ENCODE results near the gene UNC5A. TPM values are rescaled to one million over a fixed set of nuclear protein-coding genes. Genes with fewer than 3 reads are reported as not detected.

The UNC5A gene
- total and polyA plus RNA-seq, 10 of the 15 experiments (the other 5 are each of a cell fraction or from before 2014, with no cell fraction given): not detected

GRCh38 chr5:176878463-176878862 is 68.1 kb downstream of the UNC5A start:
- TF ChIP-seq ZNF24 (IDR thresholded peaks at IDR 0.05) (no peak), BRCA1 (IDR thresholded peaks at IDR 0.05; ENCODE audit: low read depth, low read length) (no peak)
- intact Hi-C loops (cut with micrococcal nuclease; ENCODE audit: unreplicated experiment) (no loop called here), in situ Hi-C loops (cut with MboI) (no loop called here)
- no peak overlapping the region for H3K9ac ChIP-seq (ENCODE audit: control insufficient read depth, insufficient read depth, low read length)
- H3K4me2 ChIP-seq (ENCODE audit: control insufficient read depth, insufficient read depth): no peak overlapping the region
- H3K27me3 ChIP-seq (replicated peaks in 1 of 2; ENCODE audit: control insufficient read depth in 2 of 2, insufficient read depth in 2 of 2, low read length in 1 of 2): peaks cover 0 to 4% of the 10 kb centered on the region in 2 experiments; a peak in 3 of 4 replicates
- H3K36me3 ChIP-seq (ENCODE audit: control insufficient read depth in 2 of 2, insufficient read depth in 2 of 2, low read length in 1 of 2): no peaks in the 10 kb centered on the region
- FAIRE-seq (no peak), DNase-seq (ENCODE audit: low read depth, low spot score) (no peak), ATAC-seq (no peak)
- 64% methylated on average over 10 of the region's 12 CpGs for WGBS (ENCODE audit: insufficient coverage, insufficient replicate concordance, low lambda C conversion rate, missing lambda C conversion rate)
- ChIA-PET CTCF (no interaction called here), POLR2A (no interaction called here), SMC1A (ENCODE audit: uncharacterized antibody, unreplicated experiment) (no interaction called here), RAD21 (ENCODE audit: unreplicated experiment) (interaction anchor here (0.6 kb wide), 1 partner anchor 231 kb away, joined by 3 read pairs; the partner anchor contains the start of gene TSPAN17)
- no peak overlapping the region for H2AFZ ChIP-seq (ENCODE audit: control insufficient read depth, low read depth, low read length)
- H3K9me3 ChIP-seq (replicated peaks; ENCODE audit: control insufficient read depth, insufficient read depth, low read length): no peaks in the 10 kb centered on the region; the same call in 2 of the 3 replicates
- BruUV-seq (replicated peaks): no TSS peak
- H3K27ac ChIP-seq (ENCODE audit: control insufficient read depth, insufficient read depth): no peak overlapping the region
- no peaks in the 10 kb centered on the region for H3K79me2 ChIP-seq (ENCODE audit: control insufficient read depth, insufficient read depth, low read length)
- H4K20me1 ChIP-seq (ENCODE audit: control insufficient read depth, insufficient read depth): no peaks in the 10 kb centered on the region
- no peaks in the 10 kb centered on the region for H3K4me1 ChIP-seq (ENCODE audit: control insufficient read depth, insufficient read depth, low read length)
- no peak overlapping the region for H3K4me3 ChIP-seq

DNA sequence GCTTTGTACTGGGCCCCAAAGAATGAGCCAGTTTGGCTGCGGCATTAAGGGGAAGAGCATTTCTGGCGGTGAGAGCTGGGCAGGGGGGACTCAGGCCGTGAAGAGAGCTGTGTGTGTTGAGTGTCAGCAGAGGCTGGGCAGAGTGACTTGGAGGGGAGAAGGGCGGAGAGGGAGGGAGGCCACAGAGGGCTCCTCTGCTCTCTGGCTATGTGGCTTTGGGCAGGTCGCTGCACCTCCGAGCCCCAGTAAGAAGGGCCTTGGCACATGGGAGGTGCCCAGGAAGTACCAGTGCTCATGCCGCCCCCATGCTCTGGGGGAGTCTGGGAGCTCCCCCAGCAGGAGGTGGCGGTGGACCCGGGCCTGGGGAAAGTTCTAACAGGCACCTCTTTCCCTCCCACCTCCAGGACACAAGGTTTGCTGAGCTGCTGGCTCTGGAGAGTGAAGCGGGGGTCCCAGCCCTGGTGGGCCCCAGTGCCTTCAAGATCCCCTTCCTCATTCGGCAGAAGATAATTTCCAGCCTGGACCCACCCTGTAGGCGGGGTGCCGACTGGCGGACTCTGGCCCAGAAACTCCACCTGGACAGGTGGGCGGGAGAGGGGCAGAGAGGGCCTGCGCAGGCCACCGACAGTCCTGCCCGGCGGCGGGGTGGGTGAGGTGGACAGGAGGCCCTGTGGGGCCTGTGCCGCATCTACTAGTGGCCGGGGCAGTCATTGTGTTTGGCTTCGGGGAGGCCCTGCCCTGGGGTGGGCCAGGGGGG is 68.7 kb downstream of the UNC5A start:
- Histone ChIP-seq H3K4me2 (ENCODE audit: control insufficient read depth, insufficient read depth) (no peak overlapping the region), H3K4me1 (ENCODE audit: control insufficient read depth, insufficient read depth, low read length) (no peaks in the 10 kb centered on the region), H3K27me3 (replicated peaks in 1 of 2; ENCODE audit: control insufficient read depth in 2 of 2, insufficient read depth in 2 of 2, low read length in 1 of 2) (peaks cover 0 to 4% of the 10 kb centered on the region in 2 experiments; a peak in 3 of 4 replicates), H3K9me3 (replicated peaks; ENCODE audit: control insufficient read depth, insufficient read depth, low read length) (no peaks in the 10 kb centered on the region; the same call in 2 of the 3 replicates), H3K36me3 (ENCODE audit: control insufficient read depth in 2 of 2, insufficient read depth in 2 of 2, low read length in 1 of 2) (no peaks in the 10 kb centered on the region), H4K20me1 (ENCODE audit: control insufficient read depth, insufficient read depth) (no peaks in the 10 kb centered on the region), H3K9ac (ENCODE audit: control insufficient read depth, insufficient read depth, low read length) (no peak overlapping the region), H3K79me2 (ENCODE audit: control insufficient read depth, insufficient read depth, low read length) (no peaks in the 10 kb centered on the region), H3K4me3 (no peak overlapping the region), H3K27ac (ENCODE audit: control insufficient read depth, insufficient read depth) (no peak overlapping the region), H2AFZ (ENCODE audit: control insufficient read depth, low read depth, low read length) (no peak overlapping the region)
- ATAC-seq: no peak
- ChIA-PET POLR2A (no interaction called here), SMC1A (ENCODE audit: uncharacterized antibody, unreplicated experiment) (no interaction called here), CTCF (interaction anchor here (0.7 kb wide), 1 partner anchor 30 kb away, joined by 4 read pairs; no protein-coding TSS in a partner anchor), RAD21 (ENCODE audit: unreplicated experiment) (interaction anchor here (0.6 kb wide), 1 partner anchor 232 kb away, joined by 3 read pairs; the partner anchor contains the start of gene TSPAN17)
- in situ Hi-C loops (cut with MboI) (no loop called here), intact Hi-C loops (cut with micrococcal nuclease; ENCODE audit: unreplicated experiment) (no loop called here)
- FAIRE-seq: no peak
- 55% methylated on average over 23 of the region's 23 CpGs for WGBS (ENCODE audit: insufficient coverage, insufficient replicate concordance, low lambda C conversion rate, missing lambda C conversion rate)
- BruUV-seq (replicated peaks): no TSS peak
- DNase-seq (ENCODE audit: low read depth, low spot score): no peak
- TF ChIP-seq, protein P1, sequence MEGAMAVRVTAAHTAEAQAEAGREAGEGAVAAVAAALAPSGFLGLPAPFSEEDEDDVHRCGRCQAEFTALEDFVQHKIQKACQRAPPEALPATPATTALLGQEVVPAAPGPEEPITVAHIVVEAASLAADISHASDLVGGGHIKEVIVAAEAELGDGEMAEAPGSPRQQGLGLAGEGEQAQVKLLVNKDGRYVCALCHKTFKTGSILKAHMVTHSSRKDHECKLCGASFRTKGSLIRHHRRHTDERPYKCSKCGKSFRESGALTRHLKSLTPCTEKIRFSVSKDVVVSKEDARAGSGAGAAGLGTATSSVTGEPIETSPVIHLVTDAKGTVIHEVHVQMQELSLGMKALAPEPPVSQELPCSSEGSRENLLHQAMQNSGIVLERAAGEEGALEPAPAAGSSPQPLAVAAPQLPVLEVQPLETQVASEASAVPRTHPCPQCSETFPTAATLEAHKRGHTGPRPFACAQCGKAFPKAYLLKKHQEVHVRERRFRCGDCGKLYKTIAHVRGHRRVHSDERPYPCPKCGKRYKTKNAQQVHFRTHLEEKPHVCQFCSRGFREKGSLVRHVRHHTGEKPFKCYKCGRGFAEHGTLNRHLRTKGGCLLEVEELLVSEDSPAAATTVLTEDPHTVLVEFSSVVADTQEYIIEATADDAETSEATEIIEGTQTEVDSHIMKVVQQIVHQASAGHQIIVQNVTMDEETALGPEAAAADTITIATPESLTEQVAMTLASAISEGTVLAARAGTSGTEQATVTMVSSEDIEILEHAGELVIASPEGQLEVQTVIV (IDR thresholded peaks at IDR 0.05; ENCODE audit: borderline replicate concordance, partially characterized antibody): no peak
- no peak for TF ChIP-seq CUX1 (IDR thresholded peaks at IDR 0.05; ENCODE audit: insufficient replicate concordance, low read depth, low read length)

Measured in GM12878 (cell line).